Chondrocyte (in vitro differentiated cells): ENCODE results near the gene CENPE. TPM values are rescaled to one million over a fixed set of nuclear protein-coding genes. Genes with fewer than 3 reads are reported as not detected.

Experiments
- DNase-seq: peaks from one replicate; pipeline ENCODE4 v3.0.0; 2021; ENCODE audit warnings: mixed read lengths, low spot score
- H3K27ac Mint-ChIP-seq: one replicate; pipeline ENCODE4 v1.8.0; 2021; ENCODE audit warnings: mild to moderate bottlenecking, moderate library complexity, mixed read lengths; ENCODE audit not compliant: unreplicated experiment
- H3K27me3 Mint-ChIP-seq: 2 replicates; pipeline ENCODE4 v1.8.0; 2021; ENCODE audit warnings: low read depth, mixed read lengths
- H3K36me3 Mint-ChIP-seq: 2 replicates; pipeline ENCODE4 v1.8.0; 2021; ENCODE audit warnings: low read depth, mixed read lengths
- H3K4me1 Mint-ChIP-seq: 2 replicates; pipeline ENCODE4 v1.8.0; 2021; ENCODE audit warnings: low read depth, mild to moderate bottlenecking, mixed read lengths
- H3K4me3 Mint-ChIP-seq: one replicate; pipeline ENCODE4 v1.8.0; 2021; ENCODE audit warnings: mild to moderate bottlenecking, moderate library complexity, mixed read lengths; ENCODE audit not compliant: unreplicated experiment
- H3K9me3 Mint-ChIP-seq: 2 replicates; pipeline ENCODE4 v1.8.0; 2021; ENCODE audit warnings: low read depth, mixed read lengths
- total RNA-seq: library from RNA; stranded (reverse); gene quantifications from 3 replicates; pipeline ENCODE4 v1.2.1, GENCODE V29; 2021
- TF ChIP-seq, protein P1 (sequence below): fragments of 200-600 bp; sonication (generic); IDR thresholded peaks from 2 replicates; pipeline ENCODE4 v1.5.0; 2021; ENCODE audit warnings: antibody characterized with exemption, mild to moderate bottlenecking, moderate library complexity

The CENPE gene
- total RNA-seq, 1 donor from 2014 or later: 8.2 TPM

DNA sequence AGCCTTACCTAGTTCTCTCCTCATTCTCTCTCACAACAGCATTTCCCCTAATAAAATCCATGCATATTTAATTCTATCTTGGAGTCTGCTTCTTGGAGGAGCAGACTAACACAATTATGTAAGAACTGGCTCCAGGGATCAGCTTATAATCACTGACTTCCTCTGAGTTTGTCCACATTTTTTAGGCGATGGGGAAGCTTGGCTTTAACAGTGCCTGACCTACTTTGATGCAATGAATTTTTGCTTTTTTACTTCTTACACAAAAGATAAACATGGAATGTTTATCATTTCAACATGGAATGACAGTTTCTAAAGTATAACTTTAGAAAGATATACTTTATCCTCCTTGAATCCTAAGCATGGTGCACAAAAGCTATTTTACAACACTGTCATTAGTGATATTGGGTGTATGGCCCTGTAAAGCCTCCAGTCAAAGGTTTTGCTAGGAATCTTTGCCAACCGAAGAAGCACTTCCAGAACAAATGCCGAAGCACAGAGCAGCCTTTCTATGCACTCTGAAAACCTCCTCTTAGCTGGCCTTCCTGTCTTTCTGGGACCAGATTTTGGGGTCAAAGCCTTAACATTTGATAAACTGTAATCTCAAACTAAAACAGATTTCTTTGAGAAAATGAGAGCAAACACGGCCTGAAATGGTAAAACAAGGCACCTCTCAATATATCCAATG lies 99.2 kb downstream of the CENPE start:
- TF ChIP-seq, protein P1, sequence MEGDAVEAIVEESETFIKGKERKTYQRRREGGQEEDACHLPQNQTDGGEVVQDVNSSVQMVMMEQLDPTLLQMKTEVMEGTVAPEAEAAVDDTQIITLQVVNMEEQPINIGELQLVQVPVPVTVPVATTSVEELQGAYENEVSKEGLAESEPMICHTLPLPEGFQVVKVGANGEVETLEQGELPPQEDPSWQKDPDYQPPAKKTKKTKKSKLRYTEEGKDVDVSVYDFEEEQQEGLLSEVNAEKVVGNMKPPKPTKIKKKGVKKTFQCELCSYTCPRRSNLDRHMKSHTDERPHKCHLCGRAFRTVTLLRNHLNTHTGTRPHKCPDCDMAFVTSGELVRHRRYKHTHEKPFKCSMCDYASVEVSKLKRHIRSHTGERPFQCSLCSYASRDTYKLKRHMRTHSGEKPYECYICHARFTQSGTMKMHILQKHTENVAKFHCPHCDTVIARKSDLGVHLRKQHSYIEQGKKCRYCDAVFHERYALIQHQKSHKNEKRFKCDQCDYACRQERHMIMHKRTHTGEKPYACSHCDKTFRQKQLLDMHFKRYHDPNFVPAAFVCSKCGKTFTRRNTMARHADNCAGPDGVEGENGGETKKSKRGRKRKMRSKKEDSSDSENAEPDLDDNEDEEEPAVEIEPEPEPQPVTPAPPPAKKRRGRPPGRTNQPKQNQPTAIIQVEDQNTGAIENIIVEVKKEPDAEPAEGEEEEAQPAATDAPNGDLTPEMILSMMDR: no peak
- Mint-ChIP-seq H3K27ac (peak overlapping the region; percentile 93), H3K9me3 (no peaks in the 10 kb centered on the region)

DNA sequence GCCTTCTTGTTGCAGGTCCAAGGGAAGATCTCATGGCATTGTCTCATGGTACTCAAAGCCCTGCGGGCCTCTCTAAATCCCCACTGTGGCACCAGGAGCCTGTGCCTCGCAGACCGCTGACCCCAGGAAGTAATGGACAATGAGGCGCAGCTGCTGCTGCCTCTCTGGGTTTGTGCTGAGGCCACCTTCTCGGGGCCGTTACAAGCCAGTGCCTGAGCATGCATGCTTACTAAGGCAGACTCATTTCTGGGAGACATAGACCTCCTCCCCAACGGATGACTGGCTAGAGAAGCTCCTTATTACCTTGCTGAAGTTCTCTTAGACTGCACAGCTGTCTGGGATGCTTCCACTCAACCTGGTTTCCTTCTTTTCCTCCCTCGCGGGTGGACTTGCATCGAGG lies 99.8 kb downstream of the CENPE start:
- TF ChIP-seq, protein P1: no peak
- H3K27me3 Mint-ChIP-seq: no peaks in the 10 kb centered on the region
- H3K27ac Mint-ChIP-seq: peak overlapping the region; percentile 93
- DNase-seq: no peak
- H3K9me3 Mint-ChIP-seq: no peaks in the 10 kb centered on the region
- H3K4me1 Mint-ChIP-seq: peaks cover 16% of the 10 kb centered on the region
- peak overlapping the region; percentile 78 for H3K4me3 Mint-ChIP-seq
- H3K36me3 Mint-ChIP-seq: no peaks in the 10 kb centered on the region

More for the DNA sequence above, 99.2 kb downstream of the CENPE start:
- DNase-seq: no peak
- peak overlapping the region; percentile 78 for H3K4me3 Mint-ChIP-seq
- H3K27me3 Mint-ChIP-seq: no peaks in the 10 kb centered on the region
- peaks cover 16% of the 10 kb centered on the region for H3K4me1 Mint-ChIP-seq
- H3K36me3 Mint-ChIP-seq: no peaks in the 10 kb centered on the region

DNA sequence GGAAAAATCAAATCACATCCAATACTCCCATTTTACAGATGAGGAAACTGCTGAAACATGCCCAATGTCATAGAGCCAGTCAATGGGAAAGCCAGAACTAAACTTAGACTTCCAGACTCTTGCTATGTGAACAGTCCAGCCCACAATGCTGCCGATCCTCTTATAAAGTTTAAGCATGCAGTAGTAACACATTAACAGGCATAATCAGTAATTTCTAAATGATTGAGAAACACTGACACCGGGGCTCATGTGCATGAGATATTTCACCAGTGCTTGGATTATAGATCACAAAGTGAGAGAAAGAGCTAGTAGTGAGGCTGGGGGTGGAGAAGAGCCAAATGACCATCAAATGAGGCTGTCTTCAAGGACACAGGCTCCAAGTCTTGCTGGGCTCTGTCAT lies 101.0 kb downstream of the CENPE start:
- Mint-ChIP-seq H3K4me1 (peaks cover 22% of the 10 kb centered on the region), H3K27me3 (no peaks in the 10 kb centered on the region), H3K4me3 (no peak overlapping the region), H3K36me3 (peaks cover 2% of the 10 kb centered on the region), H3K27ac (no peak overlapping the region), H3K9me3 (no peaks in the 10 kb centered on the region)
- DNase-seq: no peak
- TF ChIP-seq, protein P1: no peak

DNA sequence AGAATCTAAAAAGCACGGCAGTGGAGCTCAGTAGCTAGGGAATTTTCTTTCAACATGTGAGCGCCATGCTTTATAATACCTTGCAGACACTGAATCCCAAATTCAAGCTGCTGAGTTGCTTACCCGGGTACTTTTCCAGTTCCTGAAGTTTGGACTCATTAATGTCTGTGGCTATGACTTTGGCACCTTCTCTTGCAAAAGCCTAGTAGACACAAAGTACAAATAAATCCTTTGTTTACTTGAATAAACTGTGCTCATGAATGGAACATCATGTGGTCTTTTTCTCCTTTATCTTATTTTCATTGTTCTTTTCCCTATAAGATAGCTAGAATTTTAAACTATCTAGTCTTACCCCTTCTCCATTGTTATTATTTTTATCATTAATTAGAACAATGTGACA lies 103.1 kb downstream of the CENPE start:
- no peak overlapping the region for H3K4me3 Mint-ChIP-seq
- H3K27me3 Mint-ChIP-seq: no peaks in the 10 kb centered on the region
- no peak for DNase-seq
- no peak overlapping the region for H3K27ac Mint-ChIP-seq
- H3K9me3 Mint-ChIP-seq: no peaks in the 10 kb centered on the region
- TF ChIP-seq, protein P1: no peak
- H3K36me3 Mint-ChIP-seq: peaks cover 6% of the 10 kb centered on the region
- peaks cover 27% of the 10 kb centered on the region for H3K4me1 Mint-ChIP-seq

DNA sequence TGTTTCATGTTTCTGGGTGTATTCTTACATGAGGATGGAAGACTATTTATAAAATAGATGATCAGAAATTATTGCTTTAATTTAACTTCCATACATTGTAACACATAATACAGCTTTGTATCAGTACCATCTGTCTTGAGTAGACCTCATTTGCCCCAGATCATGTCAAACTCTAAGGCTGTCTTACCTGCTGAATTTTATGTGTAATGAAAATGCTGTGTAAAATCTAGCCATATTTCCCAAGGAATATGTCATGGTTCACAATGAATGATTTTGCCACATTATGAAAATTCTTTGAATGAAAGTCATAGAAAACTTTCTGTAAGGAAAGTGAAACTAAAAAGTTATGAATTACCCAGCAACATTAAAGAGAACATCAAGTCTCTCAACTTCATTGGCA lies 105.9 kb downstream of the CENPE start:
- TF ChIP-seq, protein P1: no peak
- Mint-ChIP-seq H3K4me3 (no peak overlapping the region), H3K27me3 (no peaks in the 10 kb centered on the region), H3K4me1 (peaks cover 11% of the 10 kb centered on the region), H3K36me3 (peaks cover 12% of the 10 kb centered on the region), H3K27ac (no peak overlapping the region), H3K9me3 (no peaks in the 10 kb centered on the region)
- DNase-seq: no peak
